Measurements from ENCODE around the gene MAP2K4.

- no peak for TF ChIP-seq HMGXB4 (CRISPR knock-in tag; IDR thresholded peaks at IDR 0.05; ENCODE audit: borderline replicate concordance)
- TF ChIP-seq CTCF (IDR thresholded peaks at IDR 0.05) = no peak
- no peak for TF ChIP-seq USF2 (IDR thresholded peaks at IDR 0.05)
- no peak for TF ChIP-seq RCOR1 (IDR thresholded peaks at IDR 0.05; ENCODE audit: low read depth, low read length)
- no peak for TF ChIP-seq POLR2A (IDR thresholded peaks at IDR 0.05; ENCODE audit: low read length)
- TF ChIP-seq REST (IDR thresholded peaks at IDR 0.05) = no peak
- TF ChIP-seq RAD21 (conservative IDR thresholded peaks at IDR 0.05 in 1 of 2, IDR thresholded peaks at IDR 0.05 in 1 of 2) = no peak
- TF ChIP-seq CEBPB (IDR thresholded peaks at IDR 0.05) = no peak
- TF ChIP-seq JUNB (IDR thresholded peaks at IDR 0.05) = no peak
- TF ChIP-seq EP300 (IDR thresholded peaks at IDR 0.05) = no peak
- no peak for TF ChIP-seq CBX8 (IDR thresholded peaks at IDR 0.05)
- TF ChIP-seq BHLHE40 (IDR thresholded peaks at IDR 0.05; ENCODE audit: low read depth, low read length) = no peak
- no peak for TF ChIP-seq BCL3 (IDR thresholded peaks at IDR 0.05)
Measured at GRCh38 chr17:12088035-12088434, 67.4 kb downstream of the MAP2K4 start.

Data from A549 (cell line).